A673 (cell line): ENCODE data around the gene SBF2.

ENCODE experiments used
- CTCF ChIP-seq: fragments of 300-800, 200-600 bp; sonication (generic); conservative IDR thresholded peaks from 2 replicates; pipeline ENCODE4 v1.5.1; 2017; ENCODE audit warnings: low read depth, mild to moderate bottlenecking, antibody characterized with exemption, low read length, moderate library complexity, mixed read lengths
- EZH2 ChIP-seq: fragments of 200-600 bp; sonication (generic); IDR thresholded peaks from 2 replicates; pipeline ENCODE4 v1.6.1; 2017; ENCODE audit warnings: borderline replicate concordance, low read depth, mild to moderate bottlenecking, mixed read lengths, antibody characterized with exemption, low read length; ENCODE audit not compliant: poor library complexity, severe bottlenecking

- TF ChIP-seq EZH2 (no peak), CTCF (no peak)
Measured at GRCh38 chr11:10267821-10268220, 26.2 kb downstream of the SBF2 start.
